Heart left ventricle (tissue), 16 donors: ENCODE results near the gene OR56A1. TPM values are rescaled to one million over a fixed set of nuclear protein-coding genes. Genes with fewer than 3 reads are reported as not detected.
"Not testable (repeated sequence)": the region's sequence is repeated elsewhere in the genome, so short reads cannot be mapped to it uniquely, and the experiment has no call there.

Experiments
- ATAC-seq, 4 donors: fragments of 200-7000 bp; cut with Tn5 transposase; one replicate each; pipeline ENCODE4 v1.9.1; 2020 to 2022; ENCODE audit warnings: moderate library complexity in 4 of 4, mild to moderate bottlenecking in 3 of 4, moderate number of reproducible peaks in 1 of 4
- DNase-seq, 5 donors: peaks; one replicate each; pipeline ENCODE4 v3.0.0-alpha.2; 2020
- H3K27ac ChIP-seq, 12 donors: fragments of 200-600 bp; sonication (generic) in 4 of 12; one replicate each; pipeline versions ENCODE4 v1.5.0 to v1.8.0; 2016 to 2022; ENCODE audit warnings: mild to moderate bottlenecking in 2 of 12
- H3K27me3 ChIP-seq, 9 donors: fragments of 200-600 bp; sonication (generic) in 2 of 9; one replicate each; pipeline versions ENCODE4 v1.5.1 to v1.8.0; 2016 to 2022; ENCODE audit warnings: mild to moderate bottlenecking in 3 of 9
- H3K36me3 ChIP-seq, 9 donors: fragments of 200-600 bp; sonication (generic) in 2 of 9; one replicate each; pipeline versions ENCODE4 v1.5.0 to v1.8.0; 2018 to 2022; ENCODE audit warnings: mild to moderate bottlenecking in 2 of 9
- H3K4me1 ChIP-seq, 12 donors: fragments of 200-600 bp; sonication (generic) in 4 of 12; one replicate each; pipeline versions ENCODE4 v1.5.0 to v1.8.0; 2016 to 2022; ENCODE audit warnings: mild to moderate bottlenecking in 3 of 12
- H3K4me3 ChIP-seq, 12 donors: fragments of 200-600 bp; sonication (generic) in 4 of 12; one replicate each; pipeline versions ENCODE4 v1.5.0 to v1.8.0; 2017 to 2022; ENCODE audit warnings: mild to moderate bottlenecking in 9 of 12, moderate library complexity in 4 of 12
- H3K9me3 ChIP-seq, 12 donors: fragments of 200-600 bp; sonication (generic) in 4 of 12; one replicate each; pipeline versions ENCODE4 v1.5.0 to v1.8.0; 2016 to 2022; ENCODE audit warnings: mild to moderate bottlenecking in 1 of 12
- POLR2A ChIP-seq, 2 donors: fragments of 450-650 bp; IDR thresholded peaks; one replicate each; pipeline ENCODE4 v1.6.1; 2017; ENCODE audit warnings: antibody characterized with exemption in 2 of 2, mild to moderate bottlenecking in 2 of 2, moderate library complexity in 2 of 2
- WGBS, 4 donors: extraction: QIAGEN DNeasy Blood & Tissue Kit in 2 of 4; methylation state at CpG; one replicate each; pipeline versions ENCODE4 v1.1.5 to v1.1.7; 2013 to 2018; 5-methylcytosine and 5-hydroxymethylcytosine counted together
- intact Hi-C, 10 donors: fragments of 100-400 bp; cut with DNase I; formaldehyde crosslinking; loops; one replicate each; pipeline versions ENCODE4 v1.11.1 to v1.14.2; 2022
- long read RNA-seq, 3 donors: library from polyadenylated mRNA; unstranded; transcript quantifications; one replicate each; pipeline ENCODE4 v2.0.0, GENCODE V29; 2020 to 2021
- polyA plus RNA-seq, 2 donors: library from polyadenylated mRNA; stranded (reverse); fragments of 200-250 nt; gene quantifications; one replicate each; pipeline ENCODE4 v1.2.3, GENCODE V29; 2013
- total RNA-seq, 9 donors: library from RNA; depleted of rRNA in 2 of 9; stranded (reverse); fragments of >200 nt in 2 of 9; fragmentation: NEBNext Ultra II Directional in 3 of 9; extraction: Animal tissue kit (Norgen Biotek cat#: 25700) in 3 of 9; gene quantifications; one replicate each; pipeline versions ENCODE4 v1.1.0 to v1.2.4, GENCODE V29; 2016 to 2023
- TF ChIP-seq, protein P1 (sequence below), 12 donors: fragments of 200-600 bp; sonication (generic) in 4 of 12; IDR thresholded peaks; one replicate each; pipeline versions ENCODE4 v1.5.0 to v1.8.0; 2018 to 2022; ENCODE audit warnings: antibody characterized with exemption in 12 of 12, mild to moderate bottlenecking in 5 of 12
- donor health status: ischemic (EF 13 %, LVEDD 7.1; RV severe dilation, severe dysfunction).
- donor health status: healthy with polysubstance abuse.
- donor health status: DM: no; HTN: yes; CAD: no.
- donor health status: DM: no; HTN: no; CAD: no.
- donor health status: ischemic (EF 25% LVEDD 6.9; RV normal size, moderate dysfunction).
- donor health status: ischemic (EF 25% LVEDD 5.7; RV mildly dilated, moderate dysfunction).
- donor health status: healthy.
- donor health status: DM: yes; HTN: yes; CAD: no.
- donor health status: ischemic (EF 35%, LVEDD 5.7; RV mildly dilated, moderate dysfunction).
- donor health status: nonischemic (EF 11% LVEDD 7.7; RV severe dilation, severe dysfunction).
- donor health status: DM: yes; HTN: yes; CAD: no.
- donor health status: PGD.
- donor health status: ischemic (EF 29% LVEDD 5.4; RV normal size, mild dysfunction).
- donor health status: nonischemic (EF 23%, LVEDD 6.1; RV moderate dilation, normal function).

OR56A1 gene, protein sequence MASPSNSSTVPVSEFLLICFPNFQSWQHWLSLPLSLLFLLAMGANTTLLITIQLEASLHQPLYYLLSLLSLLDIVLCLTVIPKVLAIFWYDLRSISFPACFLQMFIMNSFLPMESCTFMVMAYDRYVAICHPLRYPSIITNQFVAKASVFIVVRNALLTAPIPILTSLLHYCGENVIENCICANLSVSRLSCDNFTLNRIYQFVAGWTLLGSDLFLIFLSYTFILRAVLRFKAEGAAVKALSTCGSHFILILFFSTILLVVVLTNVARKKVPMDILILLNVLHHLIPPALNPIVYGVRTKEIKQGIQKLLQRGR
- total RNA-seq, result under 1 TPM in 2 of 9 donors, not detected in 7; 0.03 to 0.06 TPM
- not detected for polyA plus RNA-seq
- long read RNA-seq, donor 1, result 0 reads
- long read RNA-seq, donor 2, result 0 reads
- long read RNA-seq, donor 3, result 0 reads

DNA sequence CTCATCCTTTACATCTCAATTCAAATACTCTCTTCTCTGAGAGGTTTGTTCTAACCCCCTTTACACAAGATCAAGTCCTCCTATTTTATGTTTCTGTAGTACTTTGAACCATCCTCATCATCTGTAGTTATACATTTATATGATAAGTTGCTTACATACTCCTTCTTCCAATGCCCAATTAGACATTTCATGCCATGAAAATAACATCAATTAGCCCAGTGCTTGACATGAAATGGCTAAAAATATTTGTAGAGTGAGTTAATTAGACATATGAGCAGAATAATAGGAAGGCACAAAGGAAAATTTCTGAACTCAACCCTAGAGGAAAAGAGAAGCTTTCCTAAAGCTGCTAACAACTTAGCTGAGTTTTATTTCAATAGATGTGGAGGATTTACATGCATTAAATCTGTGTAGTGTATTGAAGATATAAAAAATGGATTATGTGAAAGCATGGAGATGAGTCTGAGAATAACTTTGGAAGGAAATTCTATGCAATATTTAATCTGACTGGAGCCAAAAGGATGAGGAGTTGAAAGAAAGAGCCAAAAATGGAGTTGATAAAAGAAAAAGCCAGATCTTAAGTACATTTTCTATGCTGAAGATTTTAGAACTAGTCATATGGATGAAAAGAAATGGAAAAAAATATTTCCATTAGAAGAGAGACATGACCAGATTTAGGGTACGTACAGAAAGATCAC is at the start of gene OR56A1:
TSS of gene OR56A1 (minus strand) at position 51 of the 698 bp plus-strand sequence. CDS start 3,066 bp downstream, outside the sequence.
- Histone ChIP-seq H3K36me3 (no peaks in the 10 kb centered on the region), H3K4me3 (no peak within 1 kb of the TSS), H3K27ac (no peak within 1 kb of the TSS), H3K27me3 (peaks cover 0 to 7% (median 0%) of the 10 kb centered on the region in 9 donors), H3K9me3 (no peaks in the 10 kb centered on the region), H3K4me1 (no peaks in the 10 kb centered on the region)
- WGBS, 4 donors, result 89 to 96% (median 93%) methylated on average over 1 of the region's 1 CpG
- intact Hi-C loops, result no loop called here
- DNase-seq, result no peak
- ATAC-seq, result no peak
- TF ChIP-seq, protein P1, sequence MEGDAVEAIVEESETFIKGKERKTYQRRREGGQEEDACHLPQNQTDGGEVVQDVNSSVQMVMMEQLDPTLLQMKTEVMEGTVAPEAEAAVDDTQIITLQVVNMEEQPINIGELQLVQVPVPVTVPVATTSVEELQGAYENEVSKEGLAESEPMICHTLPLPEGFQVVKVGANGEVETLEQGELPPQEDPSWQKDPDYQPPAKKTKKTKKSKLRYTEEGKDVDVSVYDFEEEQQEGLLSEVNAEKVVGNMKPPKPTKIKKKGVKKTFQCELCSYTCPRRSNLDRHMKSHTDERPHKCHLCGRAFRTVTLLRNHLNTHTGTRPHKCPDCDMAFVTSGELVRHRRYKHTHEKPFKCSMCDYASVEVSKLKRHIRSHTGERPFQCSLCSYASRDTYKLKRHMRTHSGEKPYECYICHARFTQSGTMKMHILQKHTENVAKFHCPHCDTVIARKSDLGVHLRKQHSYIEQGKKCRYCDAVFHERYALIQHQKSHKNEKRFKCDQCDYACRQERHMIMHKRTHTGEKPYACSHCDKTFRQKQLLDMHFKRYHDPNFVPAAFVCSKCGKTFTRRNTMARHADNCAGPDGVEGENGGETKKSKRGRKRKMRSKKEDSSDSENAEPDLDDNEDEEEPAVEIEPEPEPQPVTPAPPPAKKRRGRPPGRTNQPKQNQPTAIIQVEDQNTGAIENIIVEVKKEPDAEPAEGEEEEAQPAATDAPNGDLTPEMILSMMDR (IDR thresholded peaks at IDR 0.05), result no peak
- TF ChIP-seq POLR2A (IDR thresholded peaks at IDR 0.05), result no peak

DNA sequence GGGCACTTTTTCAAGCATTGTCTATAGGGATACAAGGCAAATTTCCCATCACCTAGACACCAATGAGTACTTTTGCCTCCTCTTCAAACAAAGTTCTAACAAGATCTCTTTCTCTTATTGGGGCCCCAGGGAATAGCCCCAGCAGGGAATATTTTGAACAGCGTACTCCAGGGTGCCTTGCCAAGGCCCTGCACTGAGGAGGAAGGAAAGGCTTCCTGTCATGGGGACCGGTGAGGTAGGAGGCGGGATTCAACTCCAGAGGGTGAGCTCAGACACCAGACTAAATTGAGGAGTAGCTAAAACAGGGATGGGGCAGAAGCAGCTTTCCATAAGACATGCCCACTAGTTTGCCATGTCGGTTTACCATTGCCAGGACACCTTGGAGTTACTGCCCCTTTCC is 48.9 kb upstream of the OR56A1 start:
- no peak for TF ChIP-seq POLR2A (IDR thresholded peaks at IDR 0.05)
- TF ChIP-seq, protein P1 (IDR thresholded peaks at IDR 0.05), result no peak
- Histone ChIP-seq H3K4me1 (peaks cover 0 to 6% (median 0%) of the 10 kb centered on the region in 12 donors), H3K9me3 (peaks cover 0 to 34% (median 5%) of the 10 kb centered on the region in 12 donors), H3K27me3 (no peaks in the 10 kb centered on the region), H3K27ac (peak overlapping the region in 1 of 12 donors; percentile 19), H3K36me3 (no peaks in the 10 kb centered on the region), H3K4me3 (no peak overlapping the region)
- 43 to 63% (median 59%) methylated on average over 4 of the region's 4 CpGs for WGBS, 4 donors
- intact Hi-C loops, result no loop called here
- DNase-seq (peak in 1 of 5 donors; percentile 21), ATAC-seq (peak in 1 of 4 donors; percentile 91)

DNA sequence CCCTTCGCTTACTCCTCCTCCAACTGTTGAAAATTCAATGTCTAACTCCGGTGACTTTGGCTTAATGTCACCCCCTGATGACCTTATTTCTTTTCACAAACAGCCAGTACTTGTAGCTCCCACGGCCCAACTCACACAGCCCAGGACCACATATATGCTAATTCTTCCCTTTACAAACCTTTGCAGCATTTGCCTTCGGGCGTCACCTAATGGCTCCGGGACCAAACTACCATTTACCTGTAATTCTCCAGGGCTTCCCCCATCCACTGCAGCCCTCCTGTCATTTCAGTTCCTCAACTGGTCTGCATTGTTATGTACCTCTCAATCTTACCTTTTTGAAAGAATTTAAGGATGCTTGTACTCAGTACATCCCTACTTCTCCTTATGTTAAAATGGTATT is 47.2 kb upstream of the OR56A1 start:
- WGBS, 4 donors, result 86 to 94% (median 92%) methylated on average over 6 of the region's 6 CpGs
- Histone ChIP-seq H3K4me3 (no peak overlapping the region), H3K27me3 (no peaks in the 10 kb centered on the region), H3K36me3 (no peaks in the 10 kb centered on the region), H3K27ac (no peak overlapping the region), H3K4me1 (peaks cover 0 to 6% (median 0%) of the 10 kb centered on the region in 12 donors), H3K9me3 (peaks cover 0 to 17% (median 2%) of the 10 kb centered on the region in 12 donors)
- no peak for ATAC-seq
- intact Hi-C loops, result no loop called here
- TF ChIP-seq POLR2A (IDR thresholded peaks at IDR 0.05), result no peak
- TF ChIP-seq, protein P1 (IDR thresholded peaks at IDR 0.05), result no peak
- DNase-seq, result no peak

DNA sequence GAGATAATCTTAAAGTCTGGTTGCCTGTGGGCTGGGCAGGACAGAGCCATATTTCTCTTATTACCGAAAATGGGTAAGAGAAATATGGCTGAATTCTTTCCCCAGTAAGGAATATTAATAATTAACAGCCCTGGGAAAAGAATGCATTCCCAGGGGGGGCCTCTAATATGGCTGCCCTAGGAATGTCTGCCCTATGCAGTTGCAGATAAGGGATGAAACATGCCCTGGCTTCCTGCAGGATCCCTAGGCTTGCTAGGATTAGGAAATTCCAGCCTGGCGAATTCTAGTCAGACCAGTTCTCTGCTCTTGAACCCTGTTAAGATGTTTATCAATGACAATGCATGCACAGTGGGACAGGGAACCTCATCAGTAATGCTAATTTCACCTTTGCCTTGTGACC is 45.9 kb upstream of the OR56A1 start:
- intact Hi-C loops, result not testable (repeated sequence)
- peaks cover 0 to 17% (median 2%) of the 10 kb centered on the region in 12 donors for H3K9me3 ChIP-seq

More for the DNA sequence above, 45.9 kb upstream of the OR56A1 start:
- H3K4me3 ChIP-seq, H3K27ac ChIP-seq, H3K36me3 ChIP-seq, ATAC-seq, DNase-seq, H3K4me1 ChIP-seq, H3K27me3 ChIP-seq: not testable (repeated sequence)
- 81 to 93% (median 85%) methylated on average over 2 of the region's 2 CpGs for whole genome bisulfite sequencing, 4 donors
